ENCODE measurements around the gene CPE.

The CPE gene

DNA sequence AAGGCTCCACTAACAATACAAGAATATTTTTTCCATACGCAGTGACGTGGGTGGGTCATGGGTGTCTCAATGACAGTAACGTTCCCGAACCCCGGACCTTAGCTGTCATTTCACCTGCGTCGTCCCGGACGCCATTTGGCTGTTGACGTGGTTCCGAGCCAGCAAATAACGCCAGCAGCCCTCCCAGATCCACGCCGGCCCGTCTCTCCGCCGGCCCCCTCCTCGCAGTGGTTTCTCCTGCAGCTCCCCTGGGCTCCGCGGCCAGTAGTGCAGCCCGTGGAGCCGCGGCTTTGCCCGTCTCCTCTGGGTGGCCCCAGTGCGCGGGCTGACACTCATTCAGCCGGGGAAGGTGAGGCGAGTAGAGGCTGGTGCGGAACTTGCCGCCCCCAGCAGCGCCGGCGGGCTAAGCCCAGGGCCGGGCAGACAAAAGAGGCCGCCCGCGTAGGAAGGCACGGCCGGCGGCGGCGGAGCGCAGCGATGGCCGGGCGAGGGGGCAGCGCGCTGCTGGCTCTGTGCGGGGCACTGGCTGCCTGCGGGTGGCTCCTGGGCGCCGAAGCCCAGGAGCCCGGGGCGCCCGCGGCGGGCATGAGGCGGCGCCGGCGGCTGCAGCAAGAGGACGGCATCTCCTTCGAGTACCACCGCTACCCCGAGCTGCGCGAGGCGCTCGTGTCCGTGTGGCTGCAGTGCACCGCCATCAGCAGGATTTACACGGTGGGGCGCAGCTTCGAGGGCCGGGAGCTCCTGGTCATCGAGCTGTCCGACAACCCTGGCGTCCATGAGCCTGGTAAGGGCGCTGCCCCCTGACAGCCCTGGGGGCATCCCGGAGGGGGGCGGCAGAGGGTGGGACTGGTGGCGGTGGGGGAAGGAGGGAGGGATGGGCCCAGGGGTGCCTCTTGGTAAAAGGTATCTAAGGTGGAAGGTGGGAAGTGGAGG lies at the start of gene CPE:
CPE (plus strand) TSS at position 264 of the 933 bp plus-strand sequence; CDS start at position 478, 214 bp downstream.
- H2AFZ ChIP-seq (ENCODE audit: low read length) = peak within 1 kb of the TSS; percentile 41; the same call in 1 of the 2 replicates
- TF ChIP-seq EZH2phosphoT487 (IDR thresholded peaks at IDR 0.05; ENCODE audit: low read length) = no peak
- TF ChIP-seq EZH2 (optimal IDR thresholded peaks at IDR 0.05; ENCODE audit: low read depth, low read length) = no peak
- peak; percentile 39 for TF ChIP-seq CTCF (IDR thresholded peaks at IDR 0.05; ENCODE audit: low read length)
- no peaks in the 10 kb centered on the region for H3K79me2 ChIP-seq (ENCODE audit: low read length)
- H3K9ac ChIP-seq (ENCODE audit: low read length) = no peak within 1 kb of the TSS
- H3K27ac ChIP-seq (ENCODE audit: low read length) = no peak within 1 kb of the TSS
- H3K4me1 ChIP-seq (ENCODE audit: low read length) = no peaks in the 10 kb centered on the region
- H3F3A ChIP-seq (ENCODE audit: insufficient read depth, low read length) = no peaks in the 10 kb centered on the region
- H3K4me2 ChIP-seq (ENCODE audit: low read depth, low read length) = peak within 1 kb of the TSS; percentile 57
- no peaks in the 10 kb centered on the region for H3K9me3 ChIP-seq (replicated peaks; ENCODE audit: insufficient read depth, low read length)
- no peaks in the 10 kb centered on the region for H4K20me1 ChIP-seq (ENCODE audit: insufficient read depth, low read length)
- H3K9me2 ChIP-seq (replicated peaks; ENCODE audit: insufficient read depth, low read length) = no peaks in the 10 kb centered on the region
- no peaks in the 10 kb centered on the region for H3K27me3 ChIP-seq (replicated peaks; ENCODE audit: insufficient read depth, low read length)
- peak; percentile 63 for DNase-seq
- H3K4me3 ChIP-seq (ENCODE audit: low read length) = peak within 1 kb of the TSS; percentile 41; the same call in 1 of the 2 replicates
- H3K36me3 ChIP-seq (replicated peaks; ENCODE audit: insufficient read depth, low read length) = no peaks in the 10 kb centered on the region

- Histone ChIP-seq H3K27ac (ENCODE audit: low read length) (no peak overlapping the region), H3K9ac (ENCODE audit: low read length) (no peak overlapping the region), H3F3A (ENCODE audit: insufficient read depth, low read length) (peaks cover 8% of the 10 kb centered on the region; the same call in 1 of the 2 replicates), H3K79me2 (ENCODE audit: low read length) (peaks cover 72% of the 10 kb centered on the region), H4K20me1 (ENCODE audit: insufficient read depth, low read length) (peaks cover 7% of the 10 kb centered on the region; the same call in 1 of the 2 replicates), H3K9me2 (replicated peaks; ENCODE audit: insufficient read depth, low read length) (no peaks in the 10 kb centered on the region), H3K36me3 (replicated peaks; ENCODE audit: insufficient read depth, low read length) (peaks cover 13% of the 10 kb centered on the region; the same call in 1 of the 2 replicates), H3K4me1 (ENCODE audit: low read length) (peaks cover 25% of the 10 kb centered on the region), H3K9me3 (replicated peaks; ENCODE audit: insufficient read depth, low read length) (no peaks in the 10 kb centered on the region), H3K4me3 (ENCODE audit: low read length) (no peak overlapping the region), H3K27me3 (replicated peaks; ENCODE audit: insufficient read depth, low read length) (no peaks in the 10 kb centered on the region), H3K4me2 (ENCODE audit: low read depth, low read length) (no peak overlapping the region; the same call in 1 of the 2 replicates), H2AFZ (ENCODE audit: low read length) (no peak overlapping the region)
- TF ChIP-seq EZH2 (optimal IDR thresholded peaks at IDR 0.05; ENCODE audit: low read depth, low read length) (no peak), EZH2phosphoT487 (IDR thresholded peaks at IDR 0.05; ENCODE audit: low read length) (no peak), CTCF (IDR thresholded peaks at IDR 0.05; ENCODE audit: low read length) (no peak)
- DNase-seq = no peak
Observed at GRCh38 chr4:165330071-165330470, 48.7 kb upstream of the CPE start.

DNA sequence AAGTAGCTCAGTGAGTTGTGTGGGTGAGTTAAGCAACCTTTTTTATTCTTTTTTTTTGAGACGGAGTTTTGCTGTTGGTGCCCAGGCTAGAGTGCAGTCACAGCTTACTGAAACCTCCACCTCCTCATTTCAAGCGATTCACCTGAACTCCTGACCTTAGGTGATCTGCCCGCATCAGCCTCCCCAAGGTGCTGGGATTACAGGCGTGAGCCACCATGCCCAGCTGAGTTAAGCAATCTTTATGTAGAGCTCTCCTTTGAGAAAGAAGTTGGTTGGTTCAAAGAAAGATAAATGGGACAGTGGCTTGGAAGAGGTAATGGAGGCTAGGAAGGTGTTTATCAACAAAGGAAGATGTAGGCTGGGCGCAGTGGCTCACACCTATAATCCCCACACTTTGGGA lies 48.1 kb upstream of the CPE start:
- peaks cover 7% of the 10 kb centered on the region; the same call in 1 of the 2 replicates for H4K20me1 ChIP-seq (ENCODE audit: insufficient read depth, low read length)
- no peaks in the 10 kb centered on the region for H3K9me2 ChIP-seq (replicated peaks; ENCODE audit: insufficient read depth, low read length)
- no peak overlapping the region for H2AFZ ChIP-seq (ENCODE audit: low read length)
- no peak for TF ChIP-seq EZH2phosphoT487 (IDR thresholded peaks at IDR 0.05; ENCODE audit: low read length)
- TF ChIP-seq EZH2 (optimal IDR thresholded peaks at IDR 0.05; ENCODE audit: low read depth, low read length) = no peak
- TF ChIP-seq CTCF (IDR thresholded peaks at IDR 0.05; ENCODE audit: low read length) = no peak
- H3K27ac ChIP-seq (ENCODE audit: low read length) = no peak overlapping the region
- H3K4me3 ChIP-seq (ENCODE audit: low read length) = no peak overlapping the region
- peaks cover 76% of the 10 kb centered on the region for H3K79me2 ChIP-seq (ENCODE audit: low read length)
- no peak overlapping the region for H3K4me2 ChIP-seq (ENCODE audit: low read depth, low read length)
- DNase-seq = no peak
- no peaks in the 10 kb centered on the region for H3K27me3 ChIP-seq (replicated peaks; ENCODE audit: insufficient read depth, low read length)
- peaks cover 13% of the 10 kb centered on the region; the same call in 1 of the 2 replicates for H3K36me3 ChIP-seq (replicated peaks; ENCODE audit: insufficient read depth, low read length)
- no peaks in the 10 kb centered on the region for H3K9me3 ChIP-seq (replicated peaks; ENCODE audit: insufficient read depth, low read length)
- H3K4me1 ChIP-seq (ENCODE audit: low read length) = peaks cover 20% of the 10 kb centered on the region
- peaks cover 8% of the 10 kb centered on the region; the same call in 1 of the 2 replicates for H3F3A ChIP-seq (ENCODE audit: insufficient read depth, low read length)
- no peak overlapping the region for H3K9ac ChIP-seq (ENCODE audit: low read length)
